Measurements from ENCODE around the gene SULF2.

GRCh38 chr20:47775841-47776240 is 9.4 kb downstream of the SULF2 start:
- TF ChIP-seq, protein P1, sequence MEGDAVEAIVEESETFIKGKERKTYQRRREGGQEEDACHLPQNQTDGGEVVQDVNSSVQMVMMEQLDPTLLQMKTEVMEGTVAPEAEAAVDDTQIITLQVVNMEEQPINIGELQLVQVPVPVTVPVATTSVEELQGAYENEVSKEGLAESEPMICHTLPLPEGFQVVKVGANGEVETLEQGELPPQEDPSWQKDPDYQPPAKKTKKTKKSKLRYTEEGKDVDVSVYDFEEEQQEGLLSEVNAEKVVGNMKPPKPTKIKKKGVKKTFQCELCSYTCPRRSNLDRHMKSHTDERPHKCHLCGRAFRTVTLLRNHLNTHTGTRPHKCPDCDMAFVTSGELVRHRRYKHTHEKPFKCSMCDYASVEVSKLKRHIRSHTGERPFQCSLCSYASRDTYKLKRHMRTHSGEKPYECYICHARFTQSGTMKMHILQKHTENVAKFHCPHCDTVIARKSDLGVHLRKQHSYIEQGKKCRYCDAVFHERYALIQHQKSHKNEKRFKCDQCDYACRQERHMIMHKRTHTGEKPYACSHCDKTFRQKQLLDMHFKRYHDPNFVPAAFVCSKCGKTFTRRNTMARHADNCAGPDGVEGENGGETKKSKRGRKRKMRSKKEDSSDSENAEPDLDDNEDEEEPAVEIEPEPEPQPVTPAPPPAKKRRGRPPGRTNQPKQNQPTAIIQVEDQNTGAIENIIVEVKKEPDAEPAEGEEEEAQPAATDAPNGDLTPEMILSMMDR (CRISPR knock-in tag; IDR thresholded peaks at IDR 0.05) = no peak
- TF ChIP-seq PTBP1 (IDR thresholded peaks at IDR 0.05; ENCODE audit: low read depth, low read length, poor library complexity, severe bottlenecking) = no peak
- no peak for TF ChIP-seq HMGA1 (CRISPR knock-in tag; conservative IDR thresholded peaks at IDR 0.05)
- TF ChIP-seq POLR2AphosphoS5 (IDR thresholded peaks at IDR 0.05; ENCODE audit: low read depth, low read length) = no peak
- no peak for TF ChIP-seq MAFK (conservative IDR thresholded peaks at IDR 0.05 in 1 of 2, IDR thresholded peaks at IDR 0.05 in 1 of 2; ENCODE audit: low read length in 2 of 2)
- no peak for TF ChIP-seq MTERF4 (CRISPR knock-in tag; IDR thresholded peaks at IDR 0.05)
- TF ChIP-seq POLR2A (IDR thresholded peaks at IDR 0.05; ENCODE audit: insufficient read depth in 1 of 2, low read depth in 2 of 2, low read length in 2 of 2) = no peak
- no peak for TF ChIP-seq ZFP1 (CRISPR knock-in tag; IDR thresholded peaks at IDR 0.05)
- TF ChIP-seq ESRRA (CRISPR knock-in tag; IDR thresholded peaks at IDR 0.05; ENCODE audit: low read depth) = no peak
- TF ChIP-seq, protein P2, sequence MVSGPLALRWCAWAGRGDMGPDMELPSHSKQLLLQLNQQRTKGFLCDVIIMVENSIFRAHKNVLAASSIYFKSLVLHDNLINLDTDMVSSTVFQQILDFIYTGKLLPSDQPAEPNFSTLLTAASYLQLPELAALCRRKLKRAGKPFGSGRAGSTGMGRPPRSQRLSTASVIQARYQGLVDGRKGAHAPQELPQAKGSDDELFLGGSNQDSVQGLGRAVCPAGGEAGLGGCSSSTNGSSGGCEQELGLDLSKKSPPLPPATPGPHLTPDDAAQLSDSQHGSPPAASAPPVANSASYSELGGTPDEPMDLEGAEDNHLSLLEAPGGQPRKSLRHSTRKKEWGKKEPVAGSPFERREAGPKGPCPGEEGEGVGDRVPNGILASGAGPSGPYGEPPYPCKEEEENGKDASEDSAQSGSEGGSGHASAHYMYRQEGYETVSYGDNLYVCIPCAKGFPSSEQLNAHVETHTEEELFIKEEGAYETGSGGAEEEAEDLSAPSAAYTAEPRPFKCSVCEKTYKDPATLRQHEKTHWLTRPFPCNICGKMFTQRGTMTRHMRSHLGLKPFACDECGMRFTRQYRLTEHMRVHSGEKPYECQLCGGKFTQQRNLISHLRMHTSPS (CRISPR knock-in tag; IDR thresholded peaks at IDR 0.05; ENCODE audit: low read depth) = no peak

Measured in HepG2 (cell line).